ENCODE data around the gene AXIN1. TPM values are rescaled to one million over a fixed set of nuclear protein-coding genes. Genes with fewer than 3 reads are reported as not detected.
"Not testable (repeated sequence)": the region's sequence is repeated elsewhere in the genome, so short reads cannot be mapped to it uniquely, and the experiment has no call there.

The AXIN1 gene
- polyA plus RNA-seq, 1 experiment, result 3.5 TPM

DNA sequence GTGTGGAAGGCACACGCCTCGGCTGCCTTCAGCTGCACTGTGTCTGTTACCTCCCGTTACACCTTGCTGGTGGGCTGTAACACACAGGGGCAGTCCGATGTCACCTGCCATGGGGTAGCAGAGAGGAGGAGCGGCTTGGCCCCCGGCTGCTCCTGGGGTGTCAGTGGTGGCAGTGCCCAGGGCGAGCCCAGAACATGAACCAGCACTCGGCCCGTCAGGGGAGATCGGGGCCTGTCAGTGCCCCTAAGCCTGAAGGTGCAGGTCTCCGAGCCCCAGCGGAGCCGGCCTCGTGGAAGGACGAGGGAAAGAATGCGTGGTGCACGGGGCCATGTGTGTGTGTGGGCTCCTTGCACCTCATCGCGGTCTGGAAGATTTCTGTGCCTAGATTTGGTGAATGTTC, 92.2 kb downstream of the AXIN1 start:
- CTCF ChIA-PET, result no interaction called here
- no peaks in the 10 kb centered on the region for H3K27me3 ChIP-seq (ENCODE audit: control insufficient read depth, insufficient read depth, low read length)
- no peaks in the 10 kb centered on the region for H3K9me3 ChIP-seq (ENCODE audit: control insufficient read depth, insufficient read depth, low read length)
- H3K4me3 ChIP-seq (ENCODE audit: low read depth, low read length), result no peak overlapping the region
- DNase-seq (ENCODE audit: low read depth, low spot score), result no peak
- TF ChIP-seq, protein P1, sequence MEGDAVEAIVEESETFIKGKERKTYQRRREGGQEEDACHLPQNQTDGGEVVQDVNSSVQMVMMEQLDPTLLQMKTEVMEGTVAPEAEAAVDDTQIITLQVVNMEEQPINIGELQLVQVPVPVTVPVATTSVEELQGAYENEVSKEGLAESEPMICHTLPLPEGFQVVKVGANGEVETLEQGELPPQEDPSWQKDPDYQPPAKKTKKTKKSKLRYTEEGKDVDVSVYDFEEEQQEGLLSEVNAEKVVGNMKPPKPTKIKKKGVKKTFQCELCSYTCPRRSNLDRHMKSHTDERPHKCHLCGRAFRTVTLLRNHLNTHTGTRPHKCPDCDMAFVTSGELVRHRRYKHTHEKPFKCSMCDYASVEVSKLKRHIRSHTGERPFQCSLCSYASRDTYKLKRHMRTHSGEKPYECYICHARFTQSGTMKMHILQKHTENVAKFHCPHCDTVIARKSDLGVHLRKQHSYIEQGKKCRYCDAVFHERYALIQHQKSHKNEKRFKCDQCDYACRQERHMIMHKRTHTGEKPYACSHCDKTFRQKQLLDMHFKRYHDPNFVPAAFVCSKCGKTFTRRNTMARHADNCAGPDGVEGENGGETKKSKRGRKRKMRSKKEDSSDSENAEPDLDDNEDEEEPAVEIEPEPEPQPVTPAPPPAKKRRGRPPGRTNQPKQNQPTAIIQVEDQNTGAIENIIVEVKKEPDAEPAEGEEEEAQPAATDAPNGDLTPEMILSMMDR (IDR thresholded peaks at IDR 0.05; ENCODE audit: low read depth, low read length), result no peak
- H3K27ac ChIP-seq (ENCODE audit: low read depth, low read length), result no peak overlapping the region
- POLR2A ChIA-PET, result no interaction called here

DNA sequence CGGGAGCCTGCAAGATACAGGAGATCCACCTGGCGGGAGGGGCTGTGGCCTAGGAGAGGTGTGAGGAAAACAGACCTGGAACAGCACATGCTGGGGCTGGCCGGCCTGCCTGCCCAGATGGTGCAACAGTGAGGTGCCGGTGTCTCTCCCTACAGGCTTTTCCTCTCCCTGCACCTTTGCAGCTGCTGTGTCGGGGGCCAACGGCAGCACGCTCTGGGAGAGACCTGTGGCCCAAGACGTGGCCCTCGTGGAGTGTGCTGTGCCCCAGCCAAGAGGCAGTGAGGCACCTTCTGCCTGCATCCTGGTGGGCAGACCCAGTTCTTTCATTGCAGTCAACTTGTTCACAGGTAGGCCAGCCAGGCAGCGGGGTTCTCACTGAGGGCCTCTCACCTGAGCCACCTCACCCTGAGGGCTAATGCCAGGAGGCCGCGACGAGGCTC, 92.7 kb downstream of the AXIN1 start:
- Histone ChIP-seq H3K9me3 (ENCODE audit: control insufficient read depth, insufficient read depth, low read length) (no peaks in the 10 kb centered on the region), H3K27me3 (ENCODE audit: control insufficient read depth, insufficient read depth, low read length) (no peaks in the 10 kb centered on the region), H3K4me3 (ENCODE audit: low read depth, low read length) (no peak overlapping the region), H3K27ac (ENCODE audit: low read depth, low read length) (no peak overlapping the region)
- POLR2A ChIA-PET, result no interaction called here
- DNase-seq (ENCODE audit: low read depth, low spot score), result no peak
- CTCF ChIA-PET, result no interaction called here
- TF ChIP-seq, protein P1 (IDR thresholded peaks at IDR 0.05; ENCODE audit: low read depth, low read length), result no peak

DNA sequence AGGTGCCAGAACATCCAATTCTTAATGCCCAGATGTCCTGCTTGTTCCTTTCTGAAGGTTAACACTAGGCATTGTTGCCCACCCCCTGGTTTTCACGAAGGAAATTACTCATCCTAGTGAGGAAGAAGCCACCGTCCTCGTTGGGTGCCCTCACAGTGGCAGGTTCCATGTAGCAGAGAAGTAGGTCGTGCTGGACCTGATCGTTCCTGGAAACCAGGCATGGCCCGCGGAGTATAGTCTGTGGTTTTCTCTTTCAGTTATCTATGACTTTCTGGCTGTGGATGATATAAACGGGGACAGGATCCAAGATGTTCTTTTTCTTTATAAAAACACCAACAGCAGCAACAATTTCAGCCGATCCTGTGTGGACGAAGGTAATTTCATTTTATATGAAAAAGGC, 93.3 kb downstream of the AXIN1 start:
- ChIA-PET POLR2A (no interaction called here), CTCF (no interaction called here)
- Histone ChIP-seq H3K27me3 (ENCODE audit: control insufficient read depth, insufficient read depth, low read length) (no peaks in the 10 kb centered on the region), H3K4me3 (ENCODE audit: low read depth, low read length) (no peak overlapping the region), H3K27ac (ENCODE audit: low read depth, low read length) (no peak overlapping the region), H3K9me3 (ENCODE audit: control insufficient read depth, insufficient read depth, low read length) (no peaks in the 10 kb centered on the region)
- no peak for DNase-seq (ENCODE audit: low read depth, low spot score)
- TF ChIP-seq, protein P1 (IDR thresholded peaks at IDR 0.05; ENCODE audit: low read depth, low read length), result no peak

DNA sequence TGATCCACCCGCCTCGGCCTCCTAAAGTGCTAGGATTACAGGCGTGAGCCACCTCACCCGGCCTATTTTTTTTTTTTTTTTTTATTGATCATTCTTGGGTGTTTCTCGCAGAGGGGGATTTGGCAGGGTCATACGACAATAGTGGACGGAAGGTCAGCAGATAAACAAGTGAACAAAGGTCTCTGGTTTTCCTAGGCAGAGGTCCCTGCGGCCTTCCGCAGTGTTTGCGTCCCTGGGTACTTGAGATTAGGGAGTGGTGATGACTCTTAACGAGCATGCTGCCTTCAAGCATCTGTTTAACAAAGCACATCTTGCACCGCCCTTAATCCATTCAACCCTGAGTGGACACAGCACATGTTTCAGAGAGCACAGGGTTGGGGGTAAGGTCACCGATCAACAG, 94.4 kb downstream of the AXIN1 start:
- DNase-seq (ENCODE audit: low read depth, low spot score); CTCF ChIA-PET; POLR2A ChIA-PET: not testable (repeated sequence)

DNA sequence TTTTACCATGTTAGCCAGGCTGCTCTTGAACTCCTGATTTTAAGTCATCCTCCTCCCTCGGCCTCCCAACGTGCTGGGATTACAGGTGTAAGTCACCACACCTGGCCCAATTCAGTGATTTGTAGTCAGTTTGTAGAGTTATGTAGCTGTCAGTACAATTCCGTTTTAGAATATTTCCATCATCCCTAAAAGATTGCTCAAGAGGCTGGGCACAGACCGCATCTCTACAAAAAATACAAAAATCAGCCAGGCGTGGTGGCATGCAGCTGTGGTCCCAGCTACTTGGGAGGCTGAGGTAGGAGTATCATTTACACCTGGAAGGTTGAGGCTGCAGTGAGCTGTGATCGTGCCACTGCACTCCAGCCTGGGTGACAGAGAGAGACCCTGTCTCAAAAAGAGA, 97.3 kb downstream of the AXIN1 start:
- Histone ChIP-seq H3K27ac (ENCODE audit: low read depth, low read length) (no peak overlapping the region), H3K27me3 (ENCODE audit: control insufficient read depth, insufficient read depth, low read length) (no peaks in the 10 kb centered on the region), H3K4me3 (ENCODE audit: low read depth, low read length) (no peak overlapping the region), H3K9me3 (ENCODE audit: control insufficient read depth, insufficient read depth, low read length) (no peaks in the 10 kb centered on the region)
- no peak for DNase-seq (ENCODE audit: low read depth, low spot score)
- TF ChIP-seq, protein P1 (IDR thresholded peaks at IDR 0.05; ENCODE audit: low read depth, low read length), result no peak
- ChIA-PET CTCF (no interaction called here), POLR2A (no interaction called here)

More for the DNA sequence above, 94.4 kb downstream of the AXIN1 start:
- not testable (repeated sequence) for H3K27ac ChIP-seq (ENCODE audit: low read depth, low read length); H3K9me3 ChIP-seq (ENCODE audit: control insufficient read depth, insufficient read depth, low read length); H3K4me3 ChIP-seq (ENCODE audit: low read depth, low read length); H3K27me3 ChIP-seq (ENCODE audit: control insufficient read depth, insufficient read depth, low read length)

DNA sequence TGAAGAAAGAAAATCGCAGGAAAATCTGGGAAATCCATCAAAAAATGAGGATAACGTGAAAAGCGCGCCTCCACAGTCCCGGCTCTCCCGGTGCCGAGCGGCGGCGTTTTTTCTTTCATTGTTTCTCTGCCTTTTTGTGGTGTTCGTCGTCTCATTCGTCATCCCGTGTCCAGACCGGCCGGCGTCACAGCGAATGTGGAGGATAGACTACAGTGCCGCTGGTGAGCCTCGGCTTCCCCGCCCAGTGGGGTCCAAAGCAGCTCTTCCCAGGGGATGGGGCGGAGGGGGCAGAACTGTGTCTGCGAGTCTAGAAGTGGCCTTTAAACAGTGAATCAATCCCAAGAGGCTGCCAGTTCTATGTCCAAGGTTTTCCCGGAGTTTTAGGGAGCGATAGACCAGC, 98.1 kb downstream of the AXIN1 start:
- ChIA-PET CTCF (no interaction called here), POLR2A (no interaction called here)
- H3K27me3 ChIP-seq (ENCODE audit: control insufficient read depth, insufficient read depth, low read length), result no peaks in the 10 kb centered on the region
- TF ChIP-seq, protein P1 (IDR thresholded peaks at IDR 0.05; ENCODE audit: low read depth, low read length), result no peak
- no peak for DNase-seq (ENCODE audit: low read depth, low spot score)
- H3K9me3 ChIP-seq (ENCODE audit: control insufficient read depth, insufficient read depth, low read length), result no peaks in the 10 kb centered on the region; the same call in 1 of the 2 replicates
- H3K4me3 ChIP-seq (ENCODE audit: low read depth, low read length), result no peak overlapping the region
- H3K27ac ChIP-seq (ENCODE audit: low read depth, low read length), result no peak overlapping the region
